Mesenteric fat pad (tissue), 1 donor: ENCODE data around the gene ROCK1. TPM values are rescaled to one million over a fixed set of nuclear protein-coding genes. Genes with fewer than 3 reads are reported as not detected.
"Not testable (repeated sequence)": the region's sequence is repeated elsewhere in the genome, so short reads cannot be mapped to it uniquely, and the experiment has no call there.

Experiments
- DNase-seq: peaks from one replicate; pipeline ENCODE4 v3.0.0-alpha.2; 2020; ENCODE audit warnings: low spot score
- total RNA-seq: library from RNA; stranded (reverse); fragmentation: NEBNext Ultra II Directional; extraction: Animal tissue kit (Norgen Biotek cat#: 25700); gene quantifications from one replicate; pipeline ENCODE4 v1.2.1, GENCODE V29; 2021
- donor health status: DM: yes; HTN: yes; CAD: no.

The ROCK1 gene
- total RNA-seq, 1 donor from 2014 or later: 61.8 TPM

DNA sequence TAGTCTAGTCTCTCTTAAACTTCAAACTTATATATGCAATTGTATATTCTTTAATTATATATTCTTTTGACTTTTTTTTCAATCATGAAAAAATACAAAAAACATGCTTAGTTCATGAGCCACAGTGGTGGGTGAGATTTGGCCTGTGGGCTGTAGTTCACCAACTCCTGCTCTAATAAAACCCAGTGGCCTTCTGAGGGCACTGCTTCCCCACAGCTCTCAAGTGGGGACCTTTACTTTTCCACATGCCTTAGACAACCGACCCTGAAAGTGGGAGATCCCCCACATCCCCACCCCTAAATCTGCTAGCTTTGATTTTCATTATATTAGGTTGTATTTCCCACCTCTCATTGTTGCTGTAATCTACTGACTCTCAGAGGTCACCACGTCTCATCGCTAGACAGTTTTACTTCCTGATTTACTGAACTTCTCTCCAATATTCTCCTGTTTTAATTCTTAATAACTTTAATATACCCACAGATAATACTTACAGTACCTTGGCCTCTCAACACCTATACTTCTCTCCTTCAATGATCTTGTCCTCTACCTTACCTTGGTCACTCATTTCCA lies 57.3 kb downstream of the ROCK1 start:
- no peak for DNase-seq

DNA sequence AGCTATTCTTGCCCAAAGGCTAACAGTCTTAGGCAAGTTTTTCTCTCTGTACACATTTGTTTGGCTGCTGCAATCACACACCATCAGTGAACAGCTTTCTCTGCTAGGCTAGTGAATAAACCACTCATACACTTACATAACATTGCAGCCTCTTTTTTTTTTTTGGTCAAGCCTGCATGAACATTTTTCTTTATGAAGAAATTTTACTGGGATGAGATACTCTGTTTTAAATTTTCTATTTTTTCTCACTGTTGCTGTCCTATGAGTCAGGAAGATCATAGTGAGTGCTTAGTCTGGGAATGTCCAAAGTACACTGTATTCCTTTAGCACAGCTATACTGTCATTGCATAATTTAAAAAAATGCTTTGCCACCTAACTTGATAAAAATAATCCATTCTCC lies 58.5 kb downstream of the ROCK1 start:
- DNase-seq: no peak

DNA sequence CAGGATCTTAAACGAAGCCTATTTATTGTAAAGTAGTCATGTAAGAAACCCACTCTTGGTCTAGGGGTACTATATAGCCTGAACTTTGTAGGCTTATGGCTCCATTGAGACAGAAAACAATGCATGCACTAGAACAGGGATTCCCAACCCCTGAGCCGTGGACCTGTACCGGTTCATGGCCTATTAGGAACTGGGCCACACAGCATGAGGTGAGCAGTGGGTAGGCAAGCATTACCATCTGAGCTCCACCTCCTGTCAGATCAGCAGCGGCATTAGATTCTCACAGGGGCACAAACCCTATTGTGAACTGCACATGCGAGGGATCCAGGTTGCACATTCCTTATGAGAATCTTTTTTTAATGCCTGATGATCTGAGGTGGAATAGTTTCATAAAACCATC lies 59.2 kb downstream of the ROCK1 start:
- DNase-seq: no peak

DNA sequence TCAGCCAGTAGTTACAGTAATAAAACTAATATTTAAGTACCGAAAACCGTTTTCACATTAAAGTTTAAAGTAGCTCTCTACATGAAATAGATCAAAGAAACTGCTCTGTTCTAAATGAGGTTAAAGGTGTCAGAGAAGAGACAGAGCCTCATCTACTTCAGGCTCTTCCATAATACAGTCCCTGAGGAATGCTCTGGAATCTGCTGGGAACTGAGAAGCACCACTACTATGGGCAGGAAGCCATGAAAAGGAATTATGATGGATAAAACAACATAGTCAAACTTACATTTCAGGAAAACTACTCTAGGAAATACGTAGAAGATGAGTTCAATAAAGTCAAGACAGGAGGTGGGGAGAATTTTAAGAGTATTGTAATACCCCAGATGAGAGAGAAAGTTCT lies 60.0 kb downstream of the ROCK1 start:
- DNase-seq: no peak

DNA sequence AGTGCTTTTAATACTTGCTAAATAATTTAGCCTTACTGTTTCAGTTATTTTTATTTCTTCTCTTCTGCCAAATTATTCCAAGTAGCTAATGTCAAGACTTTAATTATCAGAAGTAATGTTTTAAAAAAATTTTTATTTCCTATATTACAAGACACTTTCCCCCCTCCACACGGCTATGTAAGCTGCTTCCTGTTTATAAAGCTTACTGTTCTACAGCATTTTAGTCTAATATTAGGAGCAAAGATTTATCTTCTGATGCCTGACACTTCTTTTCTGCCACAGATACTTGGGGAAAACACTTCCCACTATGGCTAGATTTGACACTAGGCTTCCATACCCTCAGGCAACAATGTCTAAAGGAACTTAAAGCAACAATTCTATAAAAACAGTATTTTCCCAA lies 62.3 kb downstream of the ROCK1 start:
- DNase-seq: no peak

DNA sequence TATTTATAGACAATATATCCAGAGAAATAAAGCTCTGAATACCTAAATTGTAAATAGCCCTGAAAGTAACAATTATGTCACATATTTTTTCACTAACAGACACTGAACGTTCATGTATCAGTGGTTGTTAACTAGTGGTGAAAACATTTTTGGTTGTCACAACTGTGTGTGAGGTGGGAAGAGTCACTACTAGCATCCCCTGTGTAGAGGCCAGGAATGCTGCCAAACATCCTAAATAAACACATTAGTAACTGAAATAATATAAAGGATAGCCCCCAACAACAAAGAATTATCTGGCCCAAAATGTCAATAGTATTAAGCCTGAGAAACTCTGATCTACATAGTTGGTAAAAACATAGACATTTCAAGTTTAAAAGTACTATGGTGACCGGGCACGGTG lies 64.5 kb downstream of the ROCK1 start:
- DNase-seq: no peak

DNA sequence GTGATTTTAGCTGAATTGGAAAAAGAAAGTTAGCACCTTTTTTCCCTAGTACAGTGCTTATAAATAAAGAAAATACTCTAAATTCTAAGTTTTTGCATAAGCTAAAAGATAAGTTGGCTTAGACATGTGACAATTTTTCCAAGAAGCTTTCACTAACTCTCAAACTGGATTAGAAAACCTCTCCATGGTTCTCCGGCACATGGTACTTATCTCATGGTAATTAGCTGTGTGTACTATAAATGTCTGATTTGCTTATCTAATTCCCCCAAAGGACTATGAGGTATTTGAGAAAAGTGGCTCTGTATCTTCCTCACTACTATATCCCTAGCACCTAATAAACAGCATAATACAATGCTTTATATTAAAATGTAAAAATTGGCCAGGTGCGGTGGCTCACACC lies 71.1 kb downstream of the ROCK1 start:
- no peak for DNase-seq

DNA sequence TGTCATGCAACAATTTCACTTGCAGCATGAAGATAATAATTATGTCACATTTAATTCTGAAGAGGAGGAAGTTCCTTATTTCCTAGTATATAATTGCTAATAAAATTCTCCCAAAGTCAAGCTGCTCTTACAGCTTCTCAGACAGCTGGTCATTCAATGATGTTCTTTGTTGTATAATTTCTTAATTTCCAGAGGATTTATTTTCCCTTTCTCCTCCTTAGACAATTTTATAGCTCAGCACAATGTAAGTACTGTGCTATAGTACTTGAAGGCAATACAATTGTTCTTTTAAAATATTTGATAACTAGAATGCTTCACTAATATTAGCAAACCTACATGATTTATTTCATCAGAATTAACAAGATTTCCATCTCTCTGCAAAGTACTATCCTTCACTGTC lies 73.4 kb downstream of the ROCK1 start:
- DNase-seq: no peak

DNA sequence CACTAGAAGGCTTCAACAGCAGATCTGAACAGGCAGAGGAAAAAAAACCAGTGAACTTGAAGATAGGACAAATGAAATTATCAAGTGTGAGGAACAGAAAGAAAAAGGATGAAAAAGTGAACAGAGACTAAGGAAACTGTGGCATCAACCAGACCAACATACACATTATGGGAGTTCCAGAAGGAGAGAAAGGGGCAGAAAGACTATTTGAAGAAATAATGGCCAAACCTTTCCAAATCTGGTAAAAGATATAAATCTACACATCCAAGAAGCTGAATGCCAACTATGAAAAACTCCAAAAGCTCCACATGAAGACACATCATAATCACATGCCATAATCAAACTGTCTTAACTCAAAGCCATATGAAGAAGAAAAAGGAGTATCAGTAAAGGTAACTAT lies 79.8 kb downstream of the ROCK1 start:
- no peak for DNase-seq

DNA sequence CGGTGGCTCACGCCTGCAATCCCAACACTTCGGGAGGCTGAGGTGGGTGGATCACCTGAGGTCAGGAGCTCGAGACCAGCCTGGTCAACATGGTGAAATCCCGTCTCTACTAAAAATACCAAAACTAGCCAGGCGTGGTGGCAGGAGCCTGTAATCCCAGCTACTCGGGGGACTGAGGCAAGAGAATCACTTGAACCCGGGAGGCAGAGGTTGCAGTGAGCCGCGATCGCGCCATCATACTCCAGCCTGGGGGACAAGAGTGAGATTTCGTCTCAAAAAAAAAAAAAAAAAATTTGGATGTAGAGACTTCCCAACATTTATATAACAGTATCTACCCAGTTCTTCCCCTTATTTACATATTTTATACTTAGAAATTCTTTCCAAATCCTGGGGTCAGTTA lies 93.4 kb downstream of the ROCK1 start:
- not testable (repeated sequence) for DNase-seq

DNA sequence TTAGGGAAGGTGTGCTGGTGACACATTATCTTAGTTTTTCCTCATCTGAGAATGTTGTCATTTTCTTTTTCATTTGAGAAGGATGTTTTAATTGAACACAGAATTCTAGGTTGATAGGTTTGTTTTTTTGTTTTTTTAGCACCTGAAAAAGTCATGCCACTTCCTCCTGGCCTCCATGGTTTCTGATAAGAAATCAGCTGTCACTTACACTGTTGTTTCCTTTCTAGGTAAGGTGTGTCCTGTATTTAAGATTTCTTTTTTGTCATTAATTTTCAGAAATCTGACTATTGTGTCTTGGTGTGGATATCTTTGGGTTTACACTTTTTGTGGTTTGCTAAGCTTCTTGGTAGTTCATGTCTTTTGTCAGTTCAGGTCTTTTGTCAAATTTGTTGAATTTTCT lies 99.3 kb downstream of the ROCK1 start:
- DNase-seq: no peak

DNA sequence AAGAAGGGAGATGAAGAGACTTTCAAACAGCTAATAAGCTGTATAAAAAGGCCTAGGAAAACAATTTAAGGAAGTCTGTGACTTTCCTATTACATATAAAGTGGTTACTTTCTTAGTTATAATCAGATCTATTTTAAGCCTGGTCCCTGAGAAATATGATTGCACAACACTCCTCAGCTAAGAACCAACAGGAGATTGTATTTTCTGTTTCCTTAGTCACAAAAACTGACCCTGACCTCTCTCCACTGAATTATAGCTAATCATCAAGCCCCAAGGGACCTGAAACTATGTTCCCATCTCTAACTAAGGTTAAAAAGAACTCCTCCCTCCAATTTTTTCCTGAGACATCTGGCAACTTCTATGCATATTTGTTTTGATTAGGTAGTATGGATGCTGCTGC lies 106.9 kb downstream of the ROCK1 start:
- DNase-seq: no peak

DNA sequence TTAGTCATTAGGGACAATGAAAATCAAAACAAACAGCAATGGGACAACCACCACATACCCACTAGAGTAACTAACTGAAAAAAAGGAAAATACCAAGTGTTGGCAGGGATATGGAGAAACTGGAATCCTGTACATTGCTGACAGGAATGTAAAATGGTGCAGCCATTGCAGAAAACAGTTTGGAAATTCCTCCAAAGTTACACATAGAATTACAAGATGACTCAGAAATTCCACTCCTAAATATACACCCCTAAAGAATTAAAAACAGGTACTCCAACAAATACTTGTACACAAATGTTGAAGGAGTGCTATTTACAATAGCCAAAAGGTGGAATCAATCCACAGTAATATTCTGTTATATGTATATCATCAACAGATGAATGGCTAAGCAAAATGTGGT lies 110.9 kb downstream of the ROCK1 start:
- no peak for DNase-seq

DNA sequence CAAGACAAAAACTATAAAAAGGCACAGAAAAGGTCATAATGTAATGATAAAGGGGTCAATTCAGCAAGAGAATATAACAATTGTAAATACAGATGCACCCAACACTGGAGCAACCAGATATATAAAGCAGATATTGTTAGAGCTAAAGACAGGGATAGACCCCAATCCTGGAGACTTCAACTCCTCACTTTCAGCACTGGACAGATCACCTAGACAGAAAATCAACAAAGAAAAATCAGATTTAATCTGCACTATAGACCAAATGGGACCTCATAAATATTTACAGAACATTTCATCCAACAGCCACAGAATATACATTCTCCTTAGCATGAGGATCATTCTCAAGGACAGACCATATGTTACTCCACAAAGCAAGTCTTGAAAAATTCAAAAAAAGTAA lies 114.2 kb downstream of the ROCK1 start:
- DNase-seq: no peak

DNA sequence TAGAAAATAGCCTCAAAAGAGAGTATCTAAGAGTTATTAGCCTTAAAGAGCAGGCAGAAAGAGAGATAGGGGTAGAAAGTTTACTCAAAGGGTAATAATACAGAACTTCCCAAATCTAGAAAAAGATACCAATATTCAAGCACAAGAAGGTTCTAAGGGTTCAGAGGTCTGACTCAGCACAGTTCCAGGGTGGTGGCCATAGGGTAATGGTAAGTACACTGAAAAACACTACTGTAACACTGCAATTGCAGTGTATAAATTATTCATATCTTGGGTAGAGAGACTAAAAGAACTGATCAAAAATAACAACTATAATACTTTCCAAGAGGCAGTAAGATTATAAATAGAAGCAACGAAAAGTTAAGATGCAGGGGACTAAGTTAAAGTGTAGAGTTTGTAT lies 115.2 kb downstream of the ROCK1 start:
- DNase-seq: no peak

DNA sequence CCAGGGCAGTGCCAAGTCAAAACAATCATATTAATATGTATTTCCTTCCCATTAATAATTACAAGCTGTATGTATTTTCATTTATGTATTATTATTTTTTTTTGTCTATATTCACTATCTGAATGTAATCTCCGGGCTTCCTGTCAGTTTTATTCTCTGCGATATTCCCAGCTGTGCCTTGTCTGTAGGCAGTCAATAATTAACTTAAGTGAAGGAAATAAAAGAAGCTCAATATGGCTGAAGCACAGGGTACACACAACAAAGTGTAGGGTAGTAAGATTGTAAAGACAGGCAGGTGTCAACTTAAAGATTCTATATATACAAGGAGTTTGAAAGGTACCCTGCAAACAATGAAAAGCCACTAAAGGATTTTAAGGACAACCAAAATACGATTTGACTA lies 122.9 kb downstream of the ROCK1 start:
- no peak for DNase-seq

DNA sequence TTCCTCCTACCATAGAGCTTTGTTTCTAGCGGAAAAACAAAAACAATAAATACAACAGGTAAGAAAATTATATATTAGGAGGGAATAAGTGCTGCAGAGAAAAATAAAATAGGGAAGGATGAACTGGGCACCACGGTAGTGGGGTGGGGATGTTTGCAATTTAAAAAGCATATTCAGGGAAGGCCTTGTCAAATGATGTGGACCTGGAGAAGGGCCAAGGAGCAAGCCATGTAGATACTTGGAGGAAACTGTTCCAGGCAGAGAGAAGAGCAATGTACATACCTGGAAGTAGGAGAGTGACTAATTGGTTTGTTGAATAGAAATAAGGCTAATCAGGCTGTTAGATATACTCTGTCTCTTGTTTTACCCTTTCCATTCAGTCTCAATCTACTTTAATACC lies 136.5 kb downstream of the ROCK1 start:
- DNase-seq: no peak

DNA sequence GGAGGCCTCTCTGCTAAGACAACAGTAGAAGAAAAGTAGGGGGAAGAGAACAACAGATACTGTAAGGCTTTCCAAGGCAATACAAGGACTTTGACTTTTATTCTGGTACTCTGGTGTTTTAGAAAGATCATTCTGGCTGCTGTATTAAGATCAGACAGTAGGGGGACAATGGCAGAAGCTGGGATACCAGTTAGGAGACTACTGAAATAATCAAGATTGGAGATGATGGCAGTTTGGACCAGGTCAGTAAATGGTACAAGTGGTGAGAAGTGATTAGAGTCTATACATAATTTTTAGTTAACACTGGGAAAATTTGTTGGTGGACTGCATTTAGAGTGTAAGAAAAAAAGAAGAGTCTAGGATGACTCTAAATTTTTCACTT lies 139.7 kb downstream of the ROCK1 start:
- no peak for DNase-seq

DNA sequence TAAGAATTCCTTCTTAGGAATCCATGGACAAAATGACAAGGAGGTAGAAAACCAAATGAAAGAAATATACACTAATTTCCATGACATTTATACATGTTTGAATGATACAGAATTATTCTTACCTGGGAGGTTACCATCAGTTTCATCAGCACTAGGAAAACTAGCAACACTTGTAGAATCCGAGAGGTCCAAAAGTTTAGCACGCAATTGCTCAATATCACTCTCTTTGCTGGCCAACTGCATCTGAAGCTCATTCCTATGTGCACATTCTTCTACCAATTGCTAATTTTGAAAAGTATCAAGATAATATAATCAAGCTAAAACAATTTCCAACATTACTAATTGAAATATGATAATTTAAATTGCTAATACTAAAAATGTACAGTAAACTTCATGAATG lies 144.8 kb downstream of the ROCK1 start:
- no peak for DNase-seq

DNA sequence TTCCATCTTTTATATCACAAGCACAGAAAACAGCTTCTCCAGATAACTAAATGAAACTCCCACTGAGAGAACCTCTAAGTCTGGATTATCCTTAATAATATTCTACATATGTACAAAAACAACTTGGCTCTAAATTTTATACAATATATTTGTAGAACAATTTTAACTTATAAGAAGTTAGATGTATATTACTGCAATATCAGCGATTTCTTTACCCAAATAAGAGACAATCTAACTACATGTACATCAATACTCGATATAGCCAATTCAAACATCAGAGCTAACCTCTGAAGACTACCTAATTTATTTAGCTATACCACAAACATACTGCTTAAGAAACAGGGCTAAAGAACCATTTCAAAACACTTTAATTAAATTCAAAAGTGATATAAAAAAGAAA lies 148.6 kb downstream of the ROCK1 start:
- DNase-seq: no peak

DNA sequence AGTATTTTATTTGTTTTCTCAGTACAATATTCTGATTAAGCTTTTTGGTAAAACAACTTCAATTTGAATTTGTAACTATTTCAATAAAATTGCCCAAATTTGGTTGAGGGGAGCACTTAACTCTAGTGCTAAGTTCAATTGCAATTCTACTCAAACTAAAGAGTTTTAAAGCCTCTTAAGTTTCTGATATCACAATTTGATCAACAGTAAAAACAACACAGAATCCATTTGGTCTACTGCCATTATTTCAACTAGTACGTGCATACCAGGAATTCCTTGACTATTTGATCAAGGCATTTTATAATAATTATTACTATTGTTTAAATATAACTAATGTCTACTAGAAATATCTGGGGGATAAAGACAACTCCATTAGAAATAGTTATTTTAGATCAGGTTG lies 150.9 kb downstream of the ROCK1 start:
- no peak for DNase-seq

DNA sequence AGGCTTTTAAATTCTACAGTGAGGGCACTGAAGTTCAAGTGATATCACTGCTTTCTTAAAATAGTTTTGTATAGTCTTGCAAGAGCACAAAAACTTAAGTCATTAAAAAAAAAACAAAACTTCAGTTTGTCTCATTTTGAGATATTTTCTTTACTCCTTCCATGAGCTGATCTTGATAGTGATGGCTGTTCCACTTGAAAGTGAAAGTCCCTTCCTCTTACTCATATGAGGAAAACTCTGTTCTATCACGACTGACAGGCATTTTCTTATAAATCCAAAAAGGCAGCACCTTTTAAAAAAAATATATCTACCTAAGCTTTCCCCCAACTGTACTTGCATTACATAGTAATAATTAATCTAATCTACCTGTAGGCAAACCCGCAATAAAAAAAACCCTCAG lies 160.8 kb downstream of the ROCK1 start:
- DNase-seq: not testable (repeated sequence)
